ENCODE results near the gene ITPRIP.

GRCh38 chr10:104322416-104322782 lies 15.9 kb downstream of the ITPRIP start:
- TF ChIP-seq, protein P1, sequence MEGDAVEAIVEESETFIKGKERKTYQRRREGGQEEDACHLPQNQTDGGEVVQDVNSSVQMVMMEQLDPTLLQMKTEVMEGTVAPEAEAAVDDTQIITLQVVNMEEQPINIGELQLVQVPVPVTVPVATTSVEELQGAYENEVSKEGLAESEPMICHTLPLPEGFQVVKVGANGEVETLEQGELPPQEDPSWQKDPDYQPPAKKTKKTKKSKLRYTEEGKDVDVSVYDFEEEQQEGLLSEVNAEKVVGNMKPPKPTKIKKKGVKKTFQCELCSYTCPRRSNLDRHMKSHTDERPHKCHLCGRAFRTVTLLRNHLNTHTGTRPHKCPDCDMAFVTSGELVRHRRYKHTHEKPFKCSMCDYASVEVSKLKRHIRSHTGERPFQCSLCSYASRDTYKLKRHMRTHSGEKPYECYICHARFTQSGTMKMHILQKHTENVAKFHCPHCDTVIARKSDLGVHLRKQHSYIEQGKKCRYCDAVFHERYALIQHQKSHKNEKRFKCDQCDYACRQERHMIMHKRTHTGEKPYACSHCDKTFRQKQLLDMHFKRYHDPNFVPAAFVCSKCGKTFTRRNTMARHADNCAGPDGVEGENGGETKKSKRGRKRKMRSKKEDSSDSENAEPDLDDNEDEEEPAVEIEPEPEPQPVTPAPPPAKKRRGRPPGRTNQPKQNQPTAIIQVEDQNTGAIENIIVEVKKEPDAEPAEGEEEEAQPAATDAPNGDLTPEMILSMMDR (conservative IDR thresholded peaks at IDR 0.05 in 1 of 2, IDR thresholded peaks at IDR 0.05 in 1 of 2; ENCODE audit: extremely low read depth in 1 of 2, insufficient read depth in 1 of 2, low read depth in 1 of 2, low read length in 2 of 2): peak in 1 of 2 donors; percentile 29
- TF ChIP-seq EZH2 (IDR thresholded peaks at IDR 0.05; ENCODE audit: borderline replicate concordance, low read length): no peak

Data from mammary epithelial cell (primary cell).